ENCODE measurements around the gene CCNT1.
"Not testable (repeated sequence)": the region's sequence is repeated elsewhere in the genome, so short reads cannot be mapped to it uniquely, and the experiment has no call there.

CCNT1 gene
- 210 to 237 reads per million in 2 donors for total RNA-seq

GRCh38 chr12:48716493-48717251 lies at the start of gene CCNT1:
CCNT1 (minus strand) TSS chr12:48716707; CDS start chr12:48716675, 32 bp downstream.
- peak; percentile 92 to 100 (median 98) for DNase-seq

DNA sequence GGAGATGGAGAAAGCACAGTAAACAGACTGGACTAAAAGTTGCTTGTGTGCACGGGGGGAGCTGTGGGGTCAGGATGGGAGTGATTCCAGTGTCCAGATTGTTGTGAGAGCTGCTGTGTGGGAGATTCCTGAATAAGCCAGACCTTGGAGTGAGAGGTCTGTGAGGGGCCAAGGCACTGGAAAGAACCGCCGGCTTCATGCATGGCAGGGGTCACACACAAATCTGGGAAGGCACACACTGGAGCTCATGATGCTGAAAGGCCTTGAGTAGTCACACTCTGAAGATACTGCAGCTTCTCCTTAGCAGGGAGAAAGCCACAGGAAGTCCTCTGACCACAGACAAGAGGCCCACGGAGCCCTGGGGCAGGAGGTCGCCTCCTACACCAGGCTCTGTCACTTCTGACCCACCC lies 49.3 kb upstream of the CCNT1 start:
- peak in 1 of 5 experiments; percentile 63 for DNase-seq

DNA sequence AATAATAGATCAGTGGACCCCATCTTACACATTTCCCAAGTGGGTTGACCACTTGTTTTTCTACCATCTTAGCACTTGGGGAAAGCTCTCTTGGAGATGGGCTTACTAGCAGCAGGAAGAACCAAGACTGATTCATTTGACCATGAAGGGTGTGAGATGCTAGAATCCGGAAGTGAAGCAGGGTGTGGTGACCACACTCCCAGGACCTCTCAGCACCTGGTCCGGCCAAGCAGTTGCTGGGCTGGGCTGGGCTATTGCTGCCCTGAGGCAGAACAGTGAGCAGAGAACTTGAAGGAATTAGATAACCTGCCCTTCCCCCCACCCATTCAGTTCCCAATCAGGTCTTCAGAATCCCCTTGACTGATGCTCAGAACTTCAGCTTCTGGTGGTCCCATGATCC lies 48.0 kb upstream of the CCNT1 start:
- no peak for DNase-seq

DNA sequence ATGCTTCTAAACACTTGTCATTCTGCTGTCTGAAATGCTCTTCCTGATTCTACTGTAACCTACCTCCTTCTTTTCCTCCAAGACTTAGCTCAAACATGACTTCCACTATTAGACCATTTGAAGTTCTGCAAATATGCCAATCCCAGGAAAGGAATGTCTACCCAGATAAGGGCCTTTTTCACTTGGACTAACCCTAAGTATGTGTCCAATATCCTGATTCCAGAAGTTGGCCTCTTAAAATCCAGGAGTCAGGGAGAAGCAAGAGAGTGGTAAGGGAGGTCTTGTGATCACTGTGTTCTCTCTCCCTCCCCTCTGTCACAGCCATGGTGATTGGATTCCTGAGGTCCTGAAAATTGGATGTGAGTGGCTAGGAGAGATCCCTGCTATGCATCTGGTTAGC lies 42.2 kb upstream of the CCNT1 start:
- no peak for DNase-seq

DNA sequence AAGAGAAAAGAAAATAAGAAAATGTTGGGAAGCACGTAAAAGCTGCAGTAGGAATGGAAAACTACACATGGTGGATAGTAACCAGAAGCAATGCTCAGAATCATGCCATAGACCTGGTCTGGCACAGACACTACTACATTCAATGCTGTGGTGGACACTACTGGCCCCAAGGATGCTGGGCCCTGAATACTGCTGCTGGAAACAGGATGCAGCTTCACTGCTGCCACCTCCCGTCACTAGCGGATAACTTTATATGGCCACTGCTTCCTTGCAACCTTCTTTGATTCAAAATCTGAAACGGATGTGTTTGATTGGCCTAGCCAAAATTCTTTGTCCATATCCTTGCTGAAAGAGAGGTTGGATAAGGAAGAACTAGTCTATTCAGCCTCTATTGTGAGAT lies 41.7 kb upstream of the CCNT1 start:
- no peak for DNase-seq

- no peak for DNase-seq
Observed at GRCh38 chr12:48750769-48751356, 34.4 kb upstream of the CCNT1 start.

DNA sequence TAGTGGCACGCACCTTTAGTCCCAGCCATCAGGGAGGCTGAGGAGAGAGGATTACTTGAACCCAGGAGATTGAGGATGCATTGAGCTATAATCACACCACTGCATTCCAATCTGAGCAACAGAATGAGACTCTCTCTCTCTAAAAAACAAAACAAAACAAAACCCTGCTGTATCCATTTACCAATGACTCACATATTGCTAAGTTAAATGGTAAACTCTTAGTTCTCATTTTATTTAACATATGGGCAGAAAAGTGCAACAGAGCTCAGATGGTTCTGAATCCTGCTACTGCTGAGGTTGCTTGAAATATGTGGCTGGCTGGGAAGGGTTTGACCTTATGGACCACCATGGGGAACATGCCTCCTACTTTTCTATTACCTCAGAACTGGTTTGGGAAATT lies 33.7 kb upstream of the CCNT1 start:
- DNase-seq, result no peak

GRCh38 chr12:48744251-48745008 lies 27.9 kb upstream of the CCNT1 start:
- DNase-seq, result no peak

DNA sequence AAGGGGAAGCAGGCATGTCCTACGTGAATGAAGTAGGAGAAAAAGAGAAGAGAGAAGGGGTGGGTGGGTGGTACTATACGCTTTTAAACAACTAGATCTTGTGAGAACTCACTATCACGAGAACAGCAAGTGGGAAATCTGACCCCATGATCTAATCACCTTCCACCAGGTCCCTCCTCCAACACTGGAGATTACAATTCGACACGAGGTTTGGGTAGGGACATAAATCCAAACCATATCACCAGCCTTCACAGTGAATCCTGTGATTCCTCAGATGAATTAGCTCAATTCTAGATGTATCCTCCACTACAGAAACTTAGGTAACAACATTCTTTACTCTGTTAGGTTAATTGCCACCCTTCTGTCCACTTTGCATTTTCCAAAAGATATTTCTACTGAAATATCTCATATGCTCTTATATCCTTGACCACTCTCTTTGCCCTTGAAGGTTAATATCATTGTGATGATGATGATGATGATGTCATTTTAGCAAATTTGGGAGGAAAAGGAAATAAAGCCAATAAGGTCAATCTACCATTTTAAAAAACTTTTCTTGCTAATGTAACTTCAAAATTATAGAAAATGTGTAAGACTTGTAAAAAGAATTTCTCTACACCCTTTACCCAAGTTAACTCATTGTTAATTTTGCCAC lies 23.2 kb upstream of the CCNT1 start:
- DNase-seq, result no peak

DNA sequence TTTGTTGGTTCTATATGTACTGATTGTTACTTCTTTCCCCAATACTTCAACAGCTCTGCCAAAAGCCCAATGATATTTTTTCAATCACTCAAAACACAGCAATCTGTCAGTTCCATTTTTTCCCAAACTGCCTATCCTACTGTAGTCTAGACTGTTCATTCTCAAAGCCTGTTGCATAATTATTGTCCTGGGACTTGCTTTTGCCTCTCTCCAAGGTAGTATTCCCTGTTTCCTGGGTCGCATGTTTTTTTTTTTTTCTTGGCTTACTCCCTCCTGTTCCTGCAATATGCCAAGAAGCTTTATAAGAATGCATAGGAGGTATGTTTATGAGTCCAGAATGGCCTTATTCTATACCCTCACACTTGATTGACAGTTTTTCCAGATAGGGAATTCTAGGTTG lies 19.9 kb upstream of the CCNT1 start:
- no peak for DNase-seq

DNA sequence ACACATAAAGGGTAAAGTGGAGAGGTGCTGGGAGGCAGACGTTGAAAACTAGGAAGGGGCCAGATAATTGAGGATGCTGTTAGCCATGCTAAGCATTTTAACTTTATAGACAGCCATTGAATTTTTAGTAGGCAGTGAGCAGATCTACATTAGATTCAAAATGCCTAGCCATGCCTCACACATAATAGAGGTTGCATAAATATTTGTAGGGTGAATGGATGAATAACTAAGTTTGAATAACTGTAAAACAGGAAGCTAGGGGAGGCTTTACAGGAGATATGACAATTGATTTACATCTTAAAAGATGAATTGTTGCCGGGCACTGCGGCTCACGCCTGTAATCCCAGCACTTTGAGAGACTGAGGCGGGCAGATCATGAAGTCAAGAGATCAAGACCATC lies 12.3 kb upstream of the CCNT1 start:
- no peak for DNase-seq

DNA sequence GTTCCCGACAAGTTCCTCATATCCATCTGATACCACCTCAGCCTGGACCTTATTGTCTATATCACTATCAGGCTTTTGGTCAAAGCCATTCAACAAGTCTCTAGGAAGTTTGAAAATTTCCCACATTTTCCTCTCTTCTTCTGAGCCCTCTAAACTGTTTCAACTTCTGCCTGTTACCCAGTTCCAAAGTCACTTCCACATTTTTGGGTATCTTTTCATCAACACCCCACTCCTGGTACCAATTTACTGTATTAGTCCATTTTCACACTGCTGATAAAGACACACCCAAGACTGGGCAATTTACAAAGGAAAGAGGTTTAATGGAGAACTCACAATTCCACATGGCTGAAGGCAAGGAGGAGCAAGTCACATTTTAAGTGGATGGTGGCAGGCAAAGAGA lies 4.2 kb upstream of the CCNT1 start:
- DNase-seq, result not testable (repeated sequence)

DNA sequence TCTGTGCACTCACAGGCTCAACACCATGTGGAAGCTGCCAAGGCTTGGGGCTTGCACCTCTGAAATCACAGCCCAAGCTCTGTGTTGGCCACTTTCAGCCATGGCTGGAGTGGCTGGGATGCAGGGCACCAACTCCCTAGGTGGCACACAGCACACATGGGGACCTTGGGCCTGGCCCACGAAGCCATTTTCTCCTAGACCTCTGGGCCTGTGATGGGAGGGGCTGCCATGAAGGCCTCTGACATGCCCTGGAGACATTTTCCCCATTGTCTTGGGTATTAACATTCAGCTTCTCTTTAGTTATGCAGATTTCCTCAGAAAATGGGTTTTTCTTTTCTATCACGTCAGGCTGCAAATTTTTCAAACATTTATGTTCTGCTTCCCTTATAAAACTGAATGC lies 3.7 kb upstream of the CCNT1 start:
- not testable (repeated sequence) for DNase-seq

DNA sequence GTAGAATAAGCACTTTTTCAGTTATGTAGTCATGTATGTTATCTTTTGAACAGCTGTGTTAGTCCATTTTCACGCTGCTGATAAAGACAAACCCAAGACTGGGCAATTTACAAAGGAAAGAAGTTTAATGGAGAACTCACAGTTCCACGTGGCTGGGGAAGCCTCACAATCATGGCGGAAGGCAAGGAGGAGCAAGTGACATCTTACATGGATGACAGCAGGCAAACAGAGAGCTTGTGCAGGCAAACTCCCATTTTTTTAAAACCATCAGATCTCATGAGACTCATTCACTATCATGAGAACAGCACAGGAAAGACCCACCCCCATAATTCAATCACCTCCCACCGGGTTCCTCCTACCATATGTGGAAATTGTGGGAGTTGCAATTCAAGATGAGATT lies 2.5 kb upstream of the CCNT1 start:
- not testable (repeated sequence) for DNase-seq

- DNase-seq, result peak in 1 of 5 experiments; percentile 38
Observed at GRCh38 chr12:48717252-48717695, 767 bp upstream of the CCNT1 start.

- no peak for DNase-seq
Observed at GRCh38 chr12:48716168-48716492, 377 bp downstream of the CCNT1 start.

- DNase-seq, result no peak
Observed at GRCh38 chr12:48712209-48712608, 4.3 kb downstream of the CCNT1 start.

GRCh38 chr12:48698822-48699221 lies 17.7 kb downstream of the CCNT1 start:
- DNase-seq, result not testable (repeated sequence)

DNA sequence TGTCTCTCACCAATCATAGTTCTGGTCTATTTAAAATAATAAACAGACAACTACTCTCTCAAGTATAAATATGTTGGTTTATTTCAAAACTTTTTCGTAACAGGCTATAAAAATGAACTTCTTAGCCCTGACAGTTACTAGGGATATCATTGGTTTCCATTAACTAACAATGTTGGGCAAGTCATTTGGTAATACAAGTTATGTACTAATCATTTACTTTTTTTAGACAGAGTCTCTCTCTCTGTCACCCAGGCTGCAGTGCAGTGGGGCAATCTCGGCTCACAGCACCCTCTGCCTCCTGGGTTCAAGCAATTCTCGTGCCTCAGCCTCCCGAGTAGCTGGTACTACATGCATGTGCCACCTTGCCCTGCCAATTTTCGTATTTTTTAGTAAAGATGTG lies 19.9 kb downstream of the CCNT1 start:
- no peak for DNase-seq

DNA sequence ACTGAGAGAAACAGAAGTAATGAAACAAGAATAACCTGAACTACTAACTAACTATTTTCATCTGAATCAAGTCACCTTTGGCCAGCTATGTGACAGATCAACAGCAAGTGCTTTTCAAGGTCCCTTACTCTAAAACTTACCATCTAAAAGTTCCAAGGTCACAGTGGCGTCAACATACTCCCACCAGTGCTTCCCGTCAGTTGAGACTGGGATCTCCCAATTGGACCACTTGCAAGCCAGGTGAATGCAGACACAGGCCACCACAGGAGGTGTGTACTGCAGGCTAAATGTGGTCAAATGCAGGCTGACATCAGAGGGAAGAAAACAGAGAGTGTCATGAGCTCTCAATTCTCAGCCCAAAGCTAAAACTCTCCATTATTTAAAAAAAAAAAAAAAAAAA lies 20.6 kb downstream of the CCNT1 start:
- DNase-seq, result no peak

GRCh38 chr12:48694038-48694437 lies 22.5 kb downstream of the CCNT1 start:
- DNase-seq, result no peak

DNA sequence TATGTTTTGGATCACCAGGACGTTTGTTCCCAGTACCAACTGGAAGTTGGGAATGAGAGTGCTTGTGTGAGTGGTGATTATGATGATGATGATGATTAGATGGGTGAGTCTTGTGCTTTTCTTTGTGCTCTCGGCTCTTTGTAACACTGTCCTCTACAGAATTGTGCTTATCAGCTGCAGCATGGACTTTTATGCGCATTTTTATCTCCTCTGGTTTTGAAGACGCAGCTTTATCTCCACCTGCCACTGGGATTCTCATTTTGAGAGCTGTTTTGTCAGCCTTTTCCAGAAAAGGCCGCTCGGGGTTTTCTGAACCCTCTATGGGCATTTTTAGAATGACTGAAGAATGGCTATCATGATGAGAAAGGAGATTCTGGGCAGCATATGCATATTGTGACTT lies 22.9 kb downstream of the CCNT1 start:
- no peak for DNase-seq

DNA sequence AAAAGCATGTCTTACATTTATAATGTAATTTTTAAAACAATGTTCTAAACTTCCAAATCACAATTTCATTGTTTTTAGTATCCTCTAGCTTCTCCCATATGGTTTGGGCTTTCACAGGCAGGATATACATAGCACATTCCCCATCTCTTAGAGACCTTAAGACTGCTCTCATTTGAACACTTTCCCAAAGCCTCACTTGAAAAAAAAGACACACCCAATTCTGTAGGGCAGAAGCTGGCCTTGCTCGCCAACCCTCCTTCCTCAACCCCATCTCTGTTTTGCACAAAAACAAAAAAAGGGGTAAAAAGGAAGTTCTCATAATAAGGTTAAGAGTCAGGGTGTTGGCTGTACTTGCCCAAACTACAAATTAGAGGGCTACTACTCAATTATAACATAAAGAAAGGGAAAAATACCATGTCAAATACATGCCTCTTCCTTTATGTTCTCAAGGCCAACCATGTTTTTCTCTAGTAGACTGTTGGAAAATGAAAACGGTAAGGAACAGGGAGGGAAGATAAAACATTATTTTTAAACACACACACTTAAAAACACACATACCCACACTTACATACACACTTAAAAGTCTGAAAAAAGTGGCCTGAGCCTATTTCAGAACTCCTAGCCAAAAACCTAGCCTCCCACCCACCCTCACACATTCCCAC lies 24.6 kb downstream of the CCNT1 start:
- DNase-seq, result no peak

All from T-helper 2 cell (primary cell).